Mucosa of stomach (tissue), 1 donor: ENCODE results near the gene SCUBE3.

ENCODE experiments used
- H3K27me3 ChIP-seq: one replicate; pipeline ENCODE4 v1.7.0; 2013; ENCODE audit warnings: mild to moderate bottlenecking, low read length; ENCODE audit not compliant: control insufficient read depth, insufficient read depth
- H3K36me3 ChIP-seq: one replicate; pipeline ENCODE4 v1.7.0; 2013; ENCODE audit warnings: low read length; ENCODE audit not compliant: control insufficient read depth, insufficient read depth
- H3K4me1 ChIP-seq: one replicate; pipeline ENCODE4 v1.7.0; 2013; ENCODE audit warnings: mild to moderate bottlenecking, low read length; ENCODE audit not compliant: control insufficient read depth, insufficient read depth
- H3K4me3 ChIP-seq: one replicate; pipeline ENCODE4 v1.7.0; 2013; ENCODE audit warnings: low read length
- H3K9ac ChIP-seq: one replicate; pipeline ENCODE4 v1.7.0; 2013; ENCODE audit warnings: mild to moderate bottlenecking, low read length, moderate library complexity
- H3K9me3 ChIP-seq: one replicate; pipeline ENCODE4 v1.7.0; 2013; ENCODE audit warnings: mild to moderate bottlenecking, low read length, moderate library complexity; ENCODE audit not compliant: control insufficient read depth
- donor health status: Pancreatic carcinoma.

The SCUBE3 gene

DNA sequence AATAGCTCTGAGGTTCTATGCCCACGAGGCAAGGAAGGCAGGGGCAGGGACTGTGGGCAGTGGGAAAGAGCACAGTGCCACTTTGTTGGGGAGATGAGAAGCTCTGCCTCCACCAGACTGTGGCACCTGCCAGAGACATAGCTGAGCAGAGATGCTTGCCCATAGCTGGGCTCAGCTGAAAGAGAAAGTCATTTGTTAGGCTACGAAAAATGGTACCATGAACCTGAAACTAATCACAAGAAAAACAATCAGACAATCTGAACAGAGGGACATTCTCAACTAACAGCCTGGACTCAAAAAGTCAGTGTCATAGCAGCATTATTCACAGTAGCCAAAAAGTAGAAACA, 39.7 kb upstream of the SCUBE3 start:
- Histone ChIP-seq H3K9ac (no peak overlapping the region), H3K9me3 (no peaks in the 10 kb centered on the region), H3K4me3 (no peak overlapping the region), H3K27me3 (no peaks in the 10 kb centered on the region), H3K4me1 (no peaks in the 10 kb centered on the region), H3K36me3 (no peaks in the 10 kb centered on the region)

- no peaks in the 10 kb centered on the region for H3K4me1 ChIP-seq
- H3K9me3 ChIP-seq, result no peaks in the 10 kb centered on the region
- H3K27me3 ChIP-seq, result no peaks in the 10 kb centered on the region
- no peaks in the 10 kb centered on the region for H3K36me3 ChIP-seq
- no peak overlapping the region for H3K4me3 ChIP-seq
- no peak overlapping the region for H3K9ac ChIP-seq
These were observed 39.3 kb upstream of the SCUBE3 start for GRCh38 chr6:35174501-35174900.

DNA sequence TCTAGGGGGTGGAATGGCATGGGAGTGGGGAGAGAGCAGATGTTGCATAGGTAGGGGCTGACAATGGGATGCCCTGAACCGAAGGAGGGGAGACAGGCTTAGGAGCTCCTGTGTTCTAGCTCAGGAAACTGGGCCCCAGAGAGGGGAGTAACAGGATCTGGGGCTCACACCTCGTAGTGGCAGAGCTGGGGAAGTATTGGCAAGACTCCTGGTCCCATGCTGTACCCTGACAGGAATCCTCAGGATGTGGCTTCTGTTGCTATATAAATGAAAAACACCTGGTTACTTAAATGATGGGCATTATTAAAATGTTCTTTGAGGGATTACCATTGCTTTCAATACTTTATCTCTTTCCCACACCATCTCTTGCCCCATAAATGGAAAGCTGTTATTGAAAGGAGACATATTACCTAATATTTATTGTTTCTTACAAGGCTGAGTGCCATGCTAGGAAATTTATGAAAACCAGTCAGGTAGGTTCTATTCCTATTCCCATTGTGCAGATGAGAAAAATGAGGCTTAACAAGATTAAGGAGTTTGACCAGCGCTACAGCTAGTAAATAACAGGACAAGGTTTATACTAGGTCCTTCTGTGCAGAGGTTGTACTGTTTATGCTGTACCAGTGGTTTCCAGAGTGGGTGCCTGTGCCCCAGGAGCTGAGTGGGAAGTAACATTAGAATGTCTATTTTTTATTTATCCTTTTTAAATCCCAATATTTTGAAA, 37.3 kb upstream of the SCUBE3 start:
- H3K4me1 ChIP-seq, result peaks cover under 1% of the 10 kb centered on the region
- H3K9ac ChIP-seq, result no peak overlapping the region
- no peak overlapping the region for H3K4me3 ChIP-seq
- no peaks in the 10 kb centered on the region for H3K27me3 ChIP-seq
- no peaks in the 10 kb centered on the region for H3K36me3 ChIP-seq
- no peaks in the 10 kb centered on the region for H3K9me3 ChIP-seq

- H3K36me3 ChIP-seq, result no peaks in the 10 kb centered on the region
- H3K4me3 ChIP-seq, result no peak overlapping the region
- H3K27me3 ChIP-seq, result no peaks in the 10 kb centered on the region
- peaks cover 7% of the 10 kb centered on the region for H3K4me1 ChIP-seq
- no peaks in the 10 kb centered on the region for H3K9me3 ChIP-seq
- no peak overlapping the region for H3K9ac ChIP-seq
These were observed 36.6 kb upstream of the SCUBE3 start for GRCh38 chr6:35177157-35177556.

DNA sequence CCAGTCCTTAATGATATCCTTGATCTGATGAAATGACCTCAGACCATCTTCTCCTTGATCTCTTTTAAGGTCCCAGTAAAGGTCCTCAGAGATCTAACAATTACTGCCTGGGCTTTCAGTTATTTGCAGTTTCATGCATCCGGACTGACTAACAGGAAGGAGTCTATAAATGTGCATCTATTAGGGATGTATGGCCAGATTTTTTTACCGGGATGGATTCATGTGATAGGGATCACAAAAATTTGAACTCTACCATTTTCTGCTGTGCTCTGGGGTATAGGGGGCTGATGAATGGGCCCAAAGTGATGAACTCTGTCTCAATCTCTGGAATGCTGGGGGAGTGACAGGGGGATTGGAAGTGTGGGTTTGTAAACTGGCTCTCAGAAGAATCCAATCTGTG, 36.2 kb upstream of the SCUBE3 start:
- Histone ChIP-seq H3K9me3 (no peaks in the 10 kb centered on the region), H3K36me3 (no peaks in the 10 kb centered on the region), H3K4me3 (no peak overlapping the region), H3K9ac (no peak overlapping the region), H3K4me1 (peaks cover 9% of the 10 kb centered on the region), H3K27me3 (no peaks in the 10 kb centered on the region)

DNA sequence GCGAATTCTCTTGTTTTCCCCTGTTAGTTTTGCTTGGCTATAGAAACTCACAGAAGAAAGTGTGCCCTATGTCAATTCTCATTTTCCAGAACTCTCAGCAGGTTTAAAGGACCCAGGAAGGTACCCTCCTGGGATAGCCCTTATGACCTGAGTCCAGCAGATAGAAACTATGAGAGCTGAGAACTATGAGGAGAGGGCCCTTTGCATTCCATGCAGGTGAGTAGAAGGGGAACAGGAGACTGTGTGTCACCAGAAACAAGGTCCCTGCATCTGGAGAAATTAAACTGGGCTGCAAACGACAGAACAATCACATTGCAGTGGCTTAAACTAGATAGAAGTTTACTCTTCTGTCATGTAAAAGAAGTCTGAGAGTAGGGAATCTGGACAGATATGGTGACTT, 35.7 kb upstream of the SCUBE3 start:
- Histone ChIP-seq H3K9me3 (no peaks in the 10 kb centered on the region), H3K4me3 (no peak overlapping the region), H3K9ac (no peak overlapping the region), H3K27me3 (no peaks in the 10 kb centered on the region), H3K4me1 (peaks cover 9% of the 10 kb centered on the region), H3K36me3 (no peaks in the 10 kb centered on the region)

DNA sequence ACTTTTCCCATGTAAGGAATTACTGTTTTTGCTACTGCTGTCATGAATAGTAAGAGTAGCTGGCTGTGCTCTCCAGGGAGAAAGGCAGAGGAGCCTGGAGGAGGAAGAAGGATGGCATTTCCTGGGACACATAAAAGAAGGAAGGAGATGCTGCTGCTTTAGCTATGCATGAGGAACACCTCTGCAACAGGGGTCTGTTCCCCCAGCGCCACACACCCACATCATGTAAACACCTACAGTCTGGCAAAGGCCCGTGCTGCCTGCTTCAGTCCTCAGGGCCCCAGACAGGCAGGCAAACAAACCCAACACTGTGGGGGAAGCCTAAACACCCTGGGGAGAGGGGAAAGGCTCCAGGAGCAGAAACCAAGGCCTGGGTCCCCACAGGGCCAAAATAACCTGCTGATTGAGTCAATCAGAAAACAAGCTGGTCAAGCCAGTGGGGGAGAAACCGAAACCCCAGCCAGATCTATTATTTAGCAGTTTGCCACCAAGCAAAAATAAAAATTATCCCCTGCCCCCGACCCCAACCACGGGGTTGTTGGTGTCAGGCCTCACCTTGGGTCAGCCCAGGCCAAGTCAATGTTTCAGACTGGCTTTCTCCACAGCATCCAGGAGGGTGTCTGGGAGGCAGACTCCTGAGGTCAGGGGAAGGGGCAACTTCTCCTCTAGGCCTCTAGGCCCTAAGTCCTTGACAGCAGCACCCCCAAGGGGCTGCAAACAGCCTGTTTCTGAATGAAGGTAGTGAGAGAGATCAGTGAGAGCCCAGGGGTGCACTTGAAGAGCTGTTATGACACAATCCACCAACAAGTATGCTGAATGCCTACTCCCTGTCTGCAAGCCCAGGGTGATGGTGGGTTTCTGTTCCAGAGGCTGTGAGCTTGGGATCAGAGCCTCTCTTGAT, 34.6 kb upstream of the SCUBE3 start:
- Histone ChIP-seq H3K9ac (no peak overlapping the region), H3K4me1 (peaks cover 9% of the 10 kb centered on the region), H3K36me3 (no peaks in the 10 kb centered on the region), H3K27me3 (no peaks in the 10 kb centered on the region), H3K9me3 (no peaks in the 10 kb centered on the region), H3K4me3 (no peak overlapping the region)

- Histone ChIP-seq H3K36me3 (no peaks in the 10 kb centered on the region), H3K27me3 (no peaks in the 10 kb centered on the region), H3K4me1 (peaks cover 9% of the 10 kb centered on the region), H3K9ac (no peak overlapping the region), H3K4me3 (no peak overlapping the region), H3K9me3 (no peaks in the 10 kb centered on the region)
These were observed 33.7 kb upstream of the SCUBE3 start for GRCh38 chr6:35179901-35180535.

DNA sequence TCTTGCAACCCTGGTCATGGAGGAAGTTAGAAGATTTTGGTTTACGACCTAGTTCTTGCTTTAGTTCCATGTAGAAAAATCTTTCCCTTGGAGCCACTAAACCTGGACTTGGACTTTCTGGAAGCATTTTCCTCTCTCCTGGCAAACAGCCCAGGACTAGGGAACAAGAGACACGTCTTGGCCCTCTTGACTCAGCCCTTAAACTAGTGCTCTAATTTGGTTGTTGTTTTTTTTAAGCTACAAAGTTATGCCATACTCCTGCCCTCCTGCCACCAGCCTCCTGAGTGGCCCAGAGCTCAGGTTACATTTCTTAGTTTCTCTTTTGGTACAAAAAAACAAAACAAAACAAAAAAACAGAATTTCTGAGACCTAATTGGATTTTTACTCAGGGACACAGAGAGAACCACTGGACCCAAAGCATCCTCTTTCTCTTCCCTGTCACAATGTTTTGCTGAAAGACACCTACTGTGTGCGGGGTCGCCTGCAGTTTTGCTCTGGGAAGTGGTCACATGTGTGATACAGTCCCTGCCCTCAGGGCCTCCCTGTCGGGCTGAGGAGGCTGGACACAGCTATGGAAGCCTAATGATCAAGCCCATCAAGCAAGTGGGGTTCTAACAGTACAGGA, 32.3 kb upstream of the SCUBE3 start:
- Histone ChIP-seq H3K4me3 (no peak overlapping the region), H3K27me3 (no peaks in the 10 kb centered on the region), H3K4me1 (peaks cover 14% of the 10 kb centered on the region), H3K9me3 (no peaks in the 10 kb centered on the region), H3K9ac (no peak overlapping the region), H3K36me3 (no peaks in the 10 kb centered on the region)

GRCh38 chr6:35181933-35182612, 31.7 kb upstream of the SCUBE3 start:
- Histone ChIP-seq H3K4me1 (peaks cover 14% of the 10 kb centered on the region), H3K27me3 (peaks cover 3% of the 10 kb centered on the region), H3K9ac (no peak overlapping the region), H3K9me3 (no peaks in the 10 kb centered on the region), H3K4me3 (no peak overlapping the region), H3K36me3 (no peaks in the 10 kb centered on the region)

GRCh38 chr6:35183281-35183680, 30.5 kb upstream of the SCUBE3 start:
- Histone ChIP-seq H3K36me3 (no peaks in the 10 kb centered on the region), H3K9me3 (no peaks in the 10 kb centered on the region), H3K4me1 (peaks cover 14% of the 10 kb centered on the region), H3K27me3 (peaks cover 4% of the 10 kb centered on the region), H3K9ac (no peak overlapping the region), H3K4me3 (no peak overlapping the region)
